Panc1 (cell line): ENCODE results near the gene NDUFA12. TPM values are rescaled to one million over a fixed set of nuclear protein-coding genes. Genes with fewer than 3 reads are reported as not detected.

Source experiments
- ATAC-seq: fragments of 200-7000 bp; cut with Tn5 transposase; 2 replicates; pipeline ENCODE4 v1.9.1; 2020; ENCODE audit warnings: mild to moderate bottlenecking, moderate library complexity
- BruUV-seq: library from RNA; stranded (reverse); fragments of 400-500 nt; replicated peaks from 2 replicates; lab custom pipeline; 2021; lab: Mats Ljungman, UMichigan
- CTCF ChIA-PET: fragments of 300-600 bp; sonication (Branson Sonifier 250); formaldehyde crosslinking; loops from one replicate; lab custom pipeline; 2022; ENCODE audit warnings: antibody characterized with exemption; lab: Charles Lee
- POLR2A ChIA-PET: fragments of 300-600 bp; sonication (Branson Sonifier 250); formaldehyde crosslinking; loops from one replicate; lab custom pipeline; 2022; ENCODE audit warnings: antibody characterized with exemption; lab: Charles Lee
- DNase-seq: peaks from one replicate; pipeline ENCODE4 v3.0.0-alpha.2; 2010; ENCODE audit warnings: low read depth, low spot score
- H3K27ac ChIP-seq: 2 replicates; pipeline ENCODE4 v1.5.1; 2011; ENCODE audit warnings: mild to moderate bottlenecking, low read length, inconsistent platforms
- H3K27me3 ChIP-seq: fragments of 200-500 bp; sonication (Bioruptor generic); 2 replicates; pipeline ENCODE4 v1.6.0; 2014; ENCODE audit warnings: low read length, inconsistent platforms; ENCODE audit not compliant: control insufficient read depth, insufficient read depth
- H3K36me3 ChIP-seq: fragments of 200-500 bp; sonication (Bioruptor generic); 2 replicates; pipeline ENCODE4 v1.5.1; 2014; ENCODE audit warnings: inconsistent platforms, mild to moderate bottlenecking, low read length, moderate library complexity; ENCODE audit not compliant: control insufficient read depth, insufficient read depth
- H3K4me1 ChIP-seq: 2 replicates; pipeline ENCODE4 v1.5.1; 2011; ENCODE audit warnings: inconsistent platforms, mild to moderate bottlenecking, low read length, moderate library complexity; ENCODE audit not compliant: control insufficient read depth, insufficient read depth
- H3K4me3 ChIP-seq, 2 experiments: 2 replicates each; pipeline ENCODE4 v1.5.1; 2011 to 2012; ENCODE audit warnings: low read depth in 2 of 2, low read length in 2 of 2, mild to moderate bottlenecking in 2 of 2, inconsistent platforms in 1 of 2, moderate library complexity in 1 of 2
- H3K9me3 ChIP-seq: fragments of 200-500 bp; sonication (Bioruptor generic); 2 replicates; pipeline ENCODE4 v1.5.1; 2014; ENCODE audit warnings: low read depth, mild to moderate bottlenecking, inconsistent platforms, low read length, moderate library complexity; ENCODE audit not compliant: control insufficient read depth, insufficient read depth
- CTCF ChIP-seq: fragments of 450-650 bp; IDR thresholded peaks from 2 replicates; pipeline ENCODE4 v1.5.1; 2017; ENCODE audit warnings: mild to moderate bottlenecking
- POLR2AphosphoS5 ChIP-seq: IDR thresholded peaks from 2 replicates; pipeline ENCODE4 v1.6.1; 2012; ENCODE audit warnings: mild to moderate bottlenecking, low read depth, low read length, moderate library complexity
- REST ChIP-seq, 2 experiments: IDR thresholded peaks; 2 replicates each; pipeline ENCODE4 v1.6.1; 2011 to 2012; ENCODE audit warnings: low read depth in 2 of 2, control low read depth in 1 of 2, low read length in 1 of 2, mild to moderate bottlenecking in 1 of 2, moderate library complexity in 1 of 2; ENCODE audit not compliant: insufficient read depth in 1 of 2
- SIN3A ChIP-seq: IDR thresholded peaks from 2 replicates; pipeline ENCODE4 v1.6.1; 2012; ENCODE audit warnings: low read depth, mild to moderate bottlenecking, low read length, moderate library complexity, borderline replicate concordance; ENCODE audit not compliant: insufficient read depth
- TCF7L2 ChIP-seq: IDR thresholded peaks from 2 replicates; pipeline ENCODE4 v1.6.1; 2011; ENCODE audit warnings: mild to moderate bottlenecking, low read depth, low read length, inconsistent platforms
- in situ Hi-C: cut with HindIII; loops from 2 replicates; pipeline ENCODE4 v1.10.0; 2016; ENCODE audit warnings: low sequenced_read_pairs, low pct_unique_long_range_greater_than_20kb
- intact Hi-C: fragments of 100-400 bp; cut with micrococcal nuclease; formaldehyde crosslinking; loops from one replicate; pipeline ENCODE4 v1.10.0; 2022; ENCODE audit not compliant: unreplicated experiment
- total RNA-seq: library from RNA; stranded (reverse); gene quantifications from one replicate; pipeline ENCODE4 v1.2.1, GENCODE V29; 2021; ENCODE audit not compliant: unreplicated experiment

The NDUFA12 gene
- total RNA-seq, 1 experiment from 2014 or later = 108 TPM

- TF ChIP-seq SIN3A (no peak), TCF7L2 (no peak), REST (IDR thresholded peaks at IDR 0.05; ENCODE audit: insufficient read depth in 1 of 2, low read depth in 2 of 2, low read length in 1 of 2) (no peak), CTCF (no peak), POLR2AphosphoS5 (no peak)
- ChIA-PET POLR2A (no interaction called here), CTCF (interaction anchor here (0.8 kb wide), 1 partner anchor 14 kb away, joined by 8 read pairs; no protein-coding TSS in a partner anchor)
- no TSS peak for BruUV-seq
- no peaks in the 10 kb centered on the region for H3K9me3 ChIP-seq
- no peaks in the 10 kb centered on the region for H3K27me3 ChIP-seq
- no peaks in the 10 kb centered on the region for H3K4me1 ChIP-seq
- intact Hi-C loops (no loop called here), in situ Hi-C loops (no loop called here)
- no peak overlapping the region for H3K27ac ChIP-seq
- H3K36me3 ChIP-seq = no peaks in the 10 kb centered on the region
- ATAC-seq (no peak), DNase-seq (no peak)
- no peak overlapping the region for H3K4me3 ChIP-seq
Observed at GRCh38 chr12:94965982-94966630, 37.4 kb downstream of the NDUFA12 start.

GRCh38 chr12:94963649-94964048 lies 39.8 kb downstream of the NDUFA12 start:
- Histone ChIP-seq H3K27ac (no peak overlapping the region), H3K9me3 (no peaks in the 10 kb centered on the region), H3K4me1 (no peaks in the 10 kb centered on the region), H3K27me3 (no peaks in the 10 kb centered on the region), H3K36me3 (no peaks in the 10 kb centered on the region), H3K4me3 (no peak overlapping the region)
- BruUV-seq = no TSS peak
- no peak for ATAC-seq
- intact Hi-C loops = no loop called here
- ChIA-PET CTCF (no interaction called here), POLR2A (no interaction called here)
- no peak for TF ChIP-seq TCF7L2
- no peak for TF ChIP-seq SIN3A
- no peak for TF ChIP-seq POLR2AphosphoS5
- no peak for TF ChIP-seq CTCF
- no peak for TF ChIP-seq REST (IDR thresholded peaks at IDR 0.05; ENCODE audit: insufficient read depth in 1 of 2, low read depth in 2 of 2, low read length in 1 of 2)
- in situ Hi-C loops = no loop called here
- no peak for DNase-seq
